CD4-positive, alpha-beta T cell treated with Interleukin-15 for 1 hour (primary cell): Measurements from ENCODE around the gene RNFT1.
"Not testable (repeated sequence)": the region's sequence is repeated elsewhere in the genome, so short reads cannot be mapped to it uniquely, and the experiment has no call there.

Experiments used
- DNase-seq: peaks from one replicate; pipeline ENCODE4 v3.0.0-alpha.2; 2020

Gene RNFT1

DNA sequence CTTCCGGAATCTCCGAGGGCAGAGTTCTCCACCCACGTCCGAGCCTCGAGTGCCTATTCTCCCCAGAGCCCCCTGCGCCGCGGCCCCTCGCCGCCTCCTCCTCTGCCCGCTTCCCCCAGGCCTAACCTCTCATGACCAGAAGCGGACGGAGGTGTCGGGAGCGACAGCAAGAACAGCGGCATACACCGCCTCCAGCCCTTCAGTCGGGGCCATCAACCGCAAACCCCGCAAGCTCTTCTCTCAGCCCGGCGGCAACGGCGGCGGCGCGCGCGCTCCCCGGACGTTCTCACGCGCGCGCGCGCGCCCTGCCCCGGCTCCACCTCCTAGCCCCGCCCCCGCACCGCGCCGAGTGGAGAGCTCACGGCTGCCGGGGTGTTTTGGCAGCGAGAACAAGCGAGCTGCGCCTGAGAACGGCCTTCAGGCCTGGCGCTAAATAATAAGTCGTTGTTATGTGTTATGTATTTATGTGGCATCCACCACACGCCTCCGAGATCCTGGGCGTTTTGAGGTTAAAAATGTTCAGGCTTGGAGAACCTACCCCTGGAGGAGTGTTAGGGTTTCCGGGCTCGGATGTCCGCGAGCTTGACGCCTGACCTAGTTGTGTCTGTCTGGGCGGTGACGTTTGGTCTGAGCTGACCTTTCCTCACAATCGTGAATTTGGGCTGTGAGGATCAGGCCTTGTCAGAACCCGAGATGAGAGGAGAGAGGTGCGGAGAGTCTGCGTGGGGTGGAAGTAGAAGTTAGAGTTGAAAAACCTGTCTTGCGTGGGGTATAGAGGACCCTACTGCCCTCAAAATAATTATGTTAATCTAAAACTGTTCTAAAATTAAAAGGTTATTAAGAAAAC lies at the start of gene RNFT1:
RNFT1 (minus strand) TSS at position 259 of the 847 bp plus-strand sequence; CDS start at position 182, 77 bp downstream.
- DNase-seq: peak; percentile 86

DNA sequence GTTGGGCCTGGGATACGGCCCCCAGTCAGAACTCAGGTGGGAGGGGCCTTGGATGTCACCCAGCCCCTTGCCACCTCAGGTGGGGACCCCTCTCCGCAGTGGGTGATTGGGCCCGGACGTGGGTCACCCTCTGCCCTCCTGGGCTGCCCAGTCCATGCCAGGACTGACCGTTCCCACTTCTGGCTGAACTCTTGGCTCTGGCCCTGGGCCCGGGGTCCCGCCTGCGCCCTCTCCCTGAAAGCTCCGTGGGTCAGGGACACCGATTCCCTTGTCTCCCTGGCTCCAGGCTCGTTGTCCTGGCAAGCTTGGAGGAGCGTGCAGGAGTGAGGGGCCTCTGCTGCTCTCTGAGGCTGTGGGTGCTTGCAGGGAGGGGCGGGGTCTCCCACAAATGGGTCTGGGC lies 44.8 kb upstream of the RNFT1 start:
- DNase-seq: not testable (repeated sequence)

GRCh38 chr17:60008377-60008776 lies 43.8 kb upstream of the RNFT1 start:
- DNase-seq: not testable (repeated sequence)

GRCh38 chr17:60006160-60006559 lies 41.6 kb upstream of the RNFT1 start:
- DNase-seq: no peak

DNA sequence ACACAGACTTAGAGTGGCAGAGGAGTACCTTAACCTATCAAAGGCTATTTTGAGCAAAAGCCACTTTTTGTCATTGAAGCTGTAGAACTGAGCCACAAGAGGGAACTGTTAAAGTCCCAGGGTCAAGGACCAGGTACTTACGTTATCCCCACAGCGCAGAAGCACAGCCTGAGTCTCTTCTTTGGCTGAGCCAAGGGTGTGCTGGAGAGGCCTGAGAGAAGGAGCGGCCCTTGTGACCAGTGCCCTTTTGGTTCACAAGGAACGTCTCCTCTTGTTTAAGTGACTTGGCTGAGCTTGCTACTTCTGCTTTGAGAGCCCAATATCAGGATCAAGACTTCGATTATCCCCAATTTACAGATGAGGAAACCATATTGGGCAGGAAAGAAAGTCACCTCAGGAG lies 40.0 kb upstream of the RNFT1 start:
- not testable (repeated sequence) for DNase-seq

- not testable (repeated sequence) for DNase-seq
Measured at GRCh38 chr17:60002405-60002804, 37.9 kb upstream of the RNFT1 start.

- DNase-seq: not testable (repeated sequence)
Measured at GRCh38 chr17:59996608-59997007, 32.1 kb upstream of the RNFT1 start.

DNA sequence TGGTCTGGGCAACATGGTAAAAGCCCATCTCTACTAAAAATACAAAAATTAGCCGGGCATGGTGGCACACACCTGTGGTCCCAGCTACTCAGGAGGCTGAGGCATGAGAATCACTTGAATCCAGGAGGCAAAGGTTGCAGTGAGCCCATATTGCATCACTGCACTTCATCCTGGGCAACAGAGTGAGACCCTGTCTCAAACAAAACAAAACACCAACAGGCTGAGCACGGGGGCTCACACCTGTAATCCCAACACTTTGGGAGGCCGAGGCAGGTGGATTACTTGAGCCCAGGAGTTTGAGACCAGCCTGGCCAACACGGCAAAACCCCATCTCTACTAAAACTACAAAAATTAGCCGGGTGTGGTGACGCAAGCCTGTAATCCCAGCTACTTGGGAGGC lies 10.6 kb upstream of the RNFT1 start:
- DNase-seq: not testable (repeated sequence)

DNA sequence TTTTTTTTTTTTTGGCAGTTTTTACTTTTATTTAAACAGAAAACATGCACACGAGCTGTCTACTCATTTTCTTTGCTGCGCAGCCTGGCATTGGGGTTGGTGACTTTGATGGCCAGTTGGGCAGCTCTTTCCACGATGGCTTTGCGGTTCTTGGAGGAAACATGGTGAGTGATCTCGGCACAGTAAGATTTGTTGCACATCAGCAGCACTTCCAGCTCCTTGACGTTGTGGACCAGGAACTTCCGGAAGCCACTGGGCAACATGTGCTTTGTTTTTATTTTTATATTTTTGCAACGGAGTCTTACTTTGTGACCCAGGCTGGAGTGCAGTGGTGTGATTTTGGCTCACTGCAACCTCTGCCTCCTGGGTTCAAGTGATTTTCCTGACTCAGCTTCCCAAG lies 8.9 kb upstream of the RNFT1 start:
- not testable (repeated sequence) for DNase-seq

DNA sequence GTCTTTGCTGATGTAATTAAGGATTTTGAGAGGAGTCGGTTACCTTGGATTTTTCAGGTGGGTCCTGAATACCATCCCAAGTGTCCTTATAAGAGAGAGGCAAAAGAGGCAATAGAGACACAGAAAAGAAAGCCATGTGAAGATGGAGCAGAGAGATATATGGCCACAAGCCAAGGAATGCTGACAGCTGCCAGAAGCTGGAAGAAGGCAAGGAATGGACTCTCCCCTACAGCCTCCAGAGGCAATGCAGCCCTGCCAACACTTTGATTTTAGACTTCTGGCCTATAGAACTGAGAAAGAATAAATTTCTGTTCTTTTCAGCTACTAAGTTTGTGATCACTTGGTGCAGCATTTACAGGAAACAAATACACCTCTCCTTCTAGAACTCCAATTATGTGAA lies 8.2 kb upstream of the RNFT1 start:
- no peak for DNase-seq

DNA sequence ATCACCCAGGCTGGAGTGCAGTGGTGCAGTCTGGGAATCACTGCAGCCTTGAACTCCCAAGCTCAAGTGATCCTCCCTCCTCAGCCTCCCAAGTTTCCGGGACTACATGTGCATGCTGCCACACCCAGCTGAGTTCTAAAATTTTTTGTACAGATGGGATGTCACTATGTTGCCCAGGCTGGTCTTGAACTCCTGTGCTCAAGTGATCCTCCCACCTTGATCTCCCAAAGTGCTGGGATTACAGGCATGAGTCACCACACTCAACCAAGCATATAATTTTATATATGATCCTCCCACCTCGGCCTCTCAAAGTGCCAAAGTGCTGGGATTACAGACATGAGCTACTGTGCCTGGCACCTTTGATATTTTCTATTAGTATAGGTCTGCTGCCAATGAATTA lies 7.2 kb upstream of the RNFT1 start:
- not testable (repeated sequence) for DNase-seq

- DNase-seq: peak; percentile 41
Measured at GRCh38 chr17:59963738-59964481, 630 bp downstream of the RNFT1 start.

- no peak for DNase-seq
Measured at GRCh38 chr17:59962739-59963318, 1.7 kb downstream of the RNFT1 start.

DNA sequence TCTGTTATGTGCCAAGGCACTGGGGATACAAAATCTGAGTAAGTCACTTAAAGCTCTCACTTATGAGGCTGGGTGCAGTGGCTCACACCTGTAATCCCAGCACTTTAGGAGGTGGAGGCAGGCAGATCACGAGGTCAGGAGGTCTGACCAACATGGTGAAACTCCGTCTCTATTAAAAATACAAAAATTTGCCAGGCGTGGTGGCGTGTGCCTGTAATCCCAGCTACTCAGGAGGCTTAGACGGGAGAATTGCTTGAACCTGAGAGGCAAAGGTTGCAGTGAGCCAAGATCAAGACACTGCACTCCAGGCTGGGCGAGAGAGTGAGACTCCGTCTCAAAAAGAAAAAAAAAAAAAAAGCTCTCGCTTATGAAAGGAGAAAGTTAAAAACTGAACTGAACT lies 5.0 kb downstream of the RNFT1 start:
- not testable (repeated sequence) for DNase-seq

- DNase-seq: no peak
Measured at GRCh38 chr17:59954856-59955255, 9.7 kb downstream of the RNFT1 start.

GRCh38 chr17:59950049-59950448 lies 14.5 kb downstream of the RNFT1 start:
- no peak for DNase-seq

DNA sequence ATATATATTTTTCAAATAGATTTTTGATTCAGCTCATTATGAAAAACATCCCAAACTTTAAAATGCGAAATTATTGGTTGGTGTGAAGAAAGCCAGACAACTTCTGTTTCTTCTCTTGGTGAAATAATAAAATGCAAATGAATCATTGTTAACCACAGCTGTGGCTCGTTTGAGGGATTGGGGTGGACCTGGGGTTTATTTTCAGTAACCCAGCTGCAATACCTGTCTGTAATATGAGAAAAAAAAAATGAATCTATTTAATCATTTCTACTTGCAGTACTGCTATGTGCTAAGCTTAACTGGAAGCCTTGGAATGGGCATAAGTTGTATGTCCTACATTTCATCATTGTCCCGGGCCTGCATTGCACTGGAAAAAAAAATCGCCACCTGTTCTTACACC lies 17.2 kb downstream of the RNFT1 start:
- DNase-seq: not testable (repeated sequence)

GRCh38 chr17:59946433-59946832 lies 18.1 kb downstream of the RNFT1 start:
- DNase-seq: not testable (repeated sequence)

- no peak for DNase-seq
Measured at GRCh38 chr17:59941131-59941530, 23.4 kb downstream of the RNFT1 start.

DNA sequence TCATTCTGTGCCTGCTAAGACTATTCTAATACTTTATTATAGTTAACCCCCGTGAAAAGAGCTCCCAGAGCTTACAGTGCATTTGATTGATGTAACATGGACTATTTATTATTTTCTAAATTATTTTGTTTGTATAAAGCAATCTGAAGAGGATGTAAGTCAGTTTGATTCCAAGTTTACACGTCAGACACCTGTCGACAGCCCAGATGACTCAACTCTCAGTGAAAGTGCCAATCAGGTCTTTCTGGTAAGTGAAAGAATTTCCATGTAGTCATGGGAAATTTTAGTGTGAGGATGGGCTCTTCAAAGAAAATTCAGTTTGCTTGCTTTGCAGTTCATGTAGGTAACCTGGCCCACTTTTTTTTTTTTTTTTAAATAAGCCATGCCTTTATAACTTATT lies 23.8 kb downstream of the RNFT1 start:
- DNase-seq: not testable (repeated sequence)

GRCh38 chr17:59933317-59933716 lies 31.2 kb downstream of the RNFT1 start:
- not testable (repeated sequence) for DNase-seq

- not testable (repeated sequence) for DNase-seq
Measured at GRCh38 chr17:59930768-59931167, 33.8 kb downstream of the RNFT1 start.

GRCh38 chr17:59930121-59930520 lies 34.4 kb downstream of the RNFT1 start:
- not testable (repeated sequence) for DNase-seq

DNA sequence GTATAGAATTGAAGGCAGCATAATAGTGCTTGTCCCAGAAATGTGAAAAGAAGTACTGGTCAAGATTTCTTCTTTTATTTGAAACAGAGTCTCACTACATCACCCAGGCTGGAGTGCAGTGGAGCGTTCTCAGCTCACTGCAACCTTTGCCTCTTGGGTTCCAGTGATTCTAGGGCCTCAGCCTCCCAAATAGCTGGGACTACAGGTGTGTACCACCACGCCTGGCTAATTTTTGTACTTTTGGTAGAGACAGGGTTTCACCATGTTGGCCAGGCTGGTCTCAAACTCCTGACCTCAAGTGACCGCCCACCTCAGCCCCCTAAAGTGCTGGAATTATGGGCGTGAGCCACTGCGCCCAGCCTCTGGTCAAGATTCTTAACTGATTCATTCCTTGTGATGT lies 43.9 kb downstream of the RNFT1 start:
- not testable (repeated sequence) for DNase-seq
